HG03457 (cell line): ENCODE measurements around the gene DUSP22.
"Not testable (repeated sequence)": the region's sequence is repeated elsewhere in the genome, so short reads cannot be mapped to it uniquely, and the experiment has no call there.

Experiments used
- ATAC-seq: cut with Tn5 transposase; IDR thresholded peaks from one replicate; pipeline ENCODE4 v1.9.1; 2021; ENCODE audit warnings: moderate number of reproducible peaks; ENCODE audit not compliant: unreplicated experiment

Gene DUSP22

GRCh38 chr6:291697-292505 is at the start of gene DUSP22:
DUSP22 (plus strand) TSS chr6:292487; CDS start chr6:292540, 53 bp downstream.
- ATAC-seq: peak; percentile 32

GRCh38 chr6:246352-246751 is 45.9 kb upstream of the DUSP22 start:
- no peak for ATAC-seq

GRCh38 chr6:247351-247750 is 44.9 kb upstream of the DUSP22 start:
- ATAC-seq: no peak

GRCh38 chr6:248046-248445 is 44.2 kb upstream of the DUSP22 start:
- ATAC-seq: not testable (repeated sequence)

GRCh38 chr6:250676-251075 is 41.6 kb upstream of the DUSP22 start:
- no peak for ATAC-seq

GRCh38 chr6:251920-252319 is 40.4 kb upstream of the DUSP22 start:
- no peak for ATAC-seq

GRCh38 chr6:252775-253535 is 39.3 kb upstream of the DUSP22 start:
- ATAC-seq: no peak

- no peak for ATAC-seq
Observed at GRCh38 chr6:254016-254415, 38.3 kb upstream of the DUSP22 start.

- no peak for ATAC-seq
Observed at GRCh38 chr6:255041-255750, 37.1 kb upstream of the DUSP22 start.

GRCh38 chr6:255751-256083 is 36.6 kb upstream of the DUSP22 start:
- ATAC-seq: no peak

- no peak for ATAC-seq
Observed at GRCh38 chr6:256169-256568, 36.1 kb upstream of the DUSP22 start.

GRCh38 chr6:257031-257725 is 35.1 kb upstream of the DUSP22 start:
- ATAC-seq: no peak

- ATAC-seq: no peak
Observed at GRCh38 chr6:257774-258173, 34.5 kb upstream of the DUSP22 start.

- no peak for ATAC-seq
Observed at GRCh38 chr6:259316-259715, 33.0 kb upstream of the DUSP22 start.

- ATAC-seq: peak; percentile 62
Observed at GRCh38 chr6:259901-260508, 32.3 kb upstream of the DUSP22 start.

- no peak for ATAC-seq
Observed at GRCh38 chr6:264626-265025, 27.7 kb upstream of the DUSP22 start.

GRCh38 chr6:268394-268935 is 23.8 kb upstream of the DUSP22 start:
- no peak for ATAC-seq

- no peak for ATAC-seq
Observed at GRCh38 chr6:273551-274058, 18.7 kb upstream of the DUSP22 start.

- no peak for ATAC-seq
Observed at GRCh38 chr6:277746-278145, 14.5 kb upstream of the DUSP22 start.

- no peak for ATAC-seq
Observed at GRCh38 chr6:278494-278893, 13.8 kb upstream of the DUSP22 start.
